ENCODE data around the gene HMGCS1.
"Not testable (repeated sequence)": the region's sequence is repeated elsewhere in the genome, so short reads cannot be mapped to it uniquely, and the experiment has no call there.

Gene HMGCS1

GRCh38 chr5:43273552-43273951 lies 39.7 kb downstream of the HMGCS1 start:
- DNase-seq (ENCODE audit: low spot score), result no peak

- DNase-seq (ENCODE audit: low spot score), result no peak
These were observed 42.6 kb downstream of the HMGCS1 start for GRCh38 chr5:43270645-43271044.

- DNase-seq (ENCODE audit: low spot score), result no peak
These were observed 44.9 kb downstream of the HMGCS1 start for GRCh38 chr5:43268188-43268820.

- not testable (repeated sequence) for DNase-seq (ENCODE audit: low spot score)
These were observed 50.9 kb downstream of the HMGCS1 start for GRCh38 chr5:43262269-43262668.

GRCh38 chr5:43258116-43258515 lies 55.1 kb downstream of the HMGCS1 start:
- DNase-seq (ENCODE audit: low spot score), result no peak

- no peak for DNase-seq (ENCODE audit: low spot score)
These were observed 56.8 kb downstream of the HMGCS1 start for GRCh38 chr5:43256261-43256966.

- DNase-seq (ENCODE audit: low spot score), result no peak
These were observed 57.5 kb downstream of the HMGCS1 start for GRCh38 chr5:43255704-43256103.

GRCh38 chr5:43251754-43252153 lies 61.5 kb downstream of the HMGCS1 start:
- DNase-seq (ENCODE audit: low spot score), result no peak

GRCh38 chr5:43245724-43246385 lies 67.4 kb downstream of the HMGCS1 start:
- no peak for DNase-seq (ENCODE audit: low spot score)

- DNase-seq (ENCODE audit: low spot score), result no peak
These were observed 68.2 kb downstream of the HMGCS1 start for GRCh38 chr5:43244823-43245565.

GRCh38 chr5:43243270-43243669 lies 69.9 kb downstream of the HMGCS1 start:
- no peak for DNase-seq (ENCODE audit: low spot score)

GRCh38 chr5:43242196-43242595 lies 71.0 kb downstream of the HMGCS1 start:
- no peak for DNase-seq (ENCODE audit: low spot score)
